Measurements from ENCODE around the gene CRACDL. TPM values are rescaled to one million over a fixed set of nuclear protein-coding genes. Genes with fewer than 3 reads are reported as not detected.

CRACDL gene
- total RNA-seq, 1 donor = 1.6 TPM

- Histone ChIP-seq H3K4me3 (ENCODE audit: low read length) (no peak overlapping the region), H3K4me1 (ENCODE audit: insufficient read depth, low read length) (peaks cover 12% of the 10 kb centered on the region), H3K9me3 (ENCODE audit: low read depth, low read length) (no peaks in the 10 kb centered on the region), H3K27me3 (ENCODE audit: insufficient read depth, low read length) (no peaks in the 10 kb centered on the region)
These were observed 139.1 kb downstream of the CRACDL start for GRCh38 chr2:98796775-98797544.

GRCh38 chr2:98795891-98796676 lies 139.9 kb downstream of the CRACDL start:
- Histone ChIP-seq H3K9me3 (ENCODE audit: low read depth, low read length) (no peaks in the 10 kb centered on the region), H3K4me3 (ENCODE audit: low read length) (no peak overlapping the region), H3K27me3 (ENCODE audit: insufficient read depth, low read length) (no peaks in the 10 kb centered on the region), H3K4me1 (ENCODE audit: insufficient read depth, low read length) (peaks cover 12% of the 10 kb centered on the region)

DNA sequence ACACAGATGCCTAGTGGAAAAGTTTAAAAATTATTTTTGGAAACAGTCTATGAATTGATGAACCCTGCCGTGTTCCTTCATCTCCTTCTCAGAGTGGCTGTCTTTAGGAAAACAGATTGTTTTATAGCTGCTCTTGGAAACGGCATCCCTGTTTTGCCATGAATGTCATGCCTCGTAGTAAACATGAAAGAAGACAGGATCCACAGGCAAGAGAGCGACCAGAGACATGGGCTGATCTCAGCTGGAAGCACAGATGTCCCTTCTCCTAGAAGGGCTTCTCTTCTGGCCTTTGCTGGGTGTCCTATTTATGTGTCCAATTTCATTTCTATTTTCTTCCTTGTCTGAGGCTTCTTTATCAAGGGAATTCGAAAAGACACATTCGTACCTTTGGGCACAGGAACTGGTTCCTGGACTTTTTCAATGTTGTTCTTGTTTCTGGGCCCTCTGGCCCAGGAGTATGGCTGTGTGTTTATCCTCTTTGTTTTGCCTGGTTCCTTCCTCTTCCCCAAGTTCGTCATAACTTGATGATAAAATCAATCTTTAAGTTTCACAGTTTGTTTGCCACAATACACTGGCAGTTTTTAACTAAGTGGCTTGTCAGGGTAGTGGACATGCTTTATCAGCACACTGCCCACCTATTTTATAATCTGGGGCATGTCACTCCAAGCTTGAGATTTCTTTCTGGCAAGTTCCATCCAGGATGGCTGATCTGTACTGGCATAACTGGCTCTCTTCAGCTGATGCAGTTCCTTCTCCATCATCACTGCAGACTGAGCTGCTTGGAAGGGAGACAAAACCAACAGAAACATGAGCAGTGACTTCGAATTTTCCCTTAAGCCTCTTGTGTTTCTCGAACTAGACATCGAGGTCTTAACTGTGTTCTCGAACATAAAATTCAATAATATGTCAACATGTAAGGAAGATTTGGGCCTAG lies 141.9 kb downstream of the CRACDL start:
- H3K27me3 ChIP-seq (ENCODE audit: insufficient read depth, low read length) = no peaks in the 10 kb centered on the region
- peaks cover 12% of the 10 kb centered on the region for H3K4me1 ChIP-seq (ENCODE audit: insufficient read depth, low read length)
- no peak overlapping the region for H3K4me3 ChIP-seq (ENCODE audit: low read length)
- H3K9me3 ChIP-seq (ENCODE audit: low read depth, low read length) = no peaks in the 10 kb centered on the region

DNA sequence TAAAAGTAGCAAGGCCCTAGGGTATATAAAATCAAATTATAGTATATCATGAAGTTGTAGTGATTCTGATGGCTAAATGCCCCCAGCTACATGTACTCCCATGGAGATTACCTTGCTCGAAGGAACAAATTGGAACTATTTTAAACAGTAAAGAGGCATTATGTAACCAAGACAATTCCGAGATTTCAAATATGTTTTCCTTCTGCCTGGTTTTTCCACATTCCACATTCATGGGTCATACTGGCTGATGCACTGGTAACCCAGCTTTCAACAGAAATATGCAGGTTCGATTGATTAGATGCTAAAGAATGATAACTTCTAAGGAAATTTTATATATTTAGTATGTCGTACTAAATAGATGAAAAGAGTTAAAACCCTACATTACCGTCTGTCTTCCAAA lies 142.8 kb downstream of the CRACDL start:
- H3K27me3 ChIP-seq (ENCODE audit: insufficient read depth, low read length) = no peaks in the 10 kb centered on the region
- H3K4me3 ChIP-seq (ENCODE audit: low read length) = no peak overlapping the region
- H3K4me1 ChIP-seq (ENCODE audit: insufficient read depth, low read length) = peaks cover 12% of the 10 kb centered on the region
- H3K9me3 ChIP-seq (ENCODE audit: low read depth, low read length) = no peaks in the 10 kb centered on the region

- Histone ChIP-seq H3K4me1 (ENCODE audit: insufficient read depth, low read length) (peaks cover 9% of the 10 kb centered on the region), H3K4me3 (ENCODE audit: low read length) (no peak overlapping the region), H3K27me3 (ENCODE audit: insufficient read depth, low read length) (no peaks in the 10 kb centered on the region), H3K9me3 (ENCODE audit: low read depth, low read length) (no peaks in the 10 kb centered on the region)
These were observed 145.8 kb downstream of the CRACDL start for GRCh38 chr2:98790221-98790620.

- Histone ChIP-seq H3K4me3 (ENCODE audit: low read length) (no peak overlapping the region), H3K27me3 (ENCODE audit: insufficient read depth, low read length) (no peaks in the 10 kb centered on the region), H3K9me3 (ENCODE audit: low read depth, low read length) (no peaks in the 10 kb centered on the region), H3K4me1 (ENCODE audit: insufficient read depth, low read length) (no peaks in the 10 kb centered on the region)
These were observed 148.3 kb downstream of the CRACDL start for GRCh38 chr2:98787700-98788099.

- H3K4me3 ChIP-seq (ENCODE audit: low read length) = no peak overlapping the region
- no peaks in the 10 kb centered on the region for H3K4me1 ChIP-seq (ENCODE audit: insufficient read depth, low read length)
- no peaks in the 10 kb centered on the region for H3K27me3 ChIP-seq (ENCODE audit: insufficient read depth, low read length)
- H3K9me3 ChIP-seq (ENCODE audit: low read depth, low read length) = peaks cover 14% of the 10 kb centered on the region
These were observed 149.8 kb downstream of the CRACDL start for GRCh38 chr2:98786179-98786578.

DNA sequence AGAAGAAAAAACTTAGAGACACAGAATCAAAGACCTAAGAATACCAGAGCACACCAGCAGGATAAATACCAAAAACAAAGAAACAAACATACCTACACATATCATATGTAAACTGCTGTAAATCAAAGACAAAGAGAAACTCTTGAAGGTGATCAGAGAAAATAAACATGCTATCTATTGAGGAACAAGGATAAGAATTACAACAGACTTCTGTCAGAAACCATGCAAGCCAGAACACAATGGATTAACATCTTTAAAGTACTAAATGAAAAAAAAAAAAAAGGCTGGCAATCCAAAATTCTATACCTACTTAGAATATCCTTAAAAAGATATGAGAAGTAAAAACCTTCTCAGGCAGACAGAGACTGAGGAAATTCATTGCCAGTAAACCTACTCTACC lies 153.5 kb downstream of the CRACDL start:
- H3K4me1 ChIP-seq (ENCODE audit: insufficient read depth, low read length) = no peaks in the 10 kb centered on the region
- no peak overlapping the region for H3K4me3 ChIP-seq (ENCODE audit: low read length)
- peaks cover 15% of the 10 kb centered on the region for H3K9me3 ChIP-seq (ENCODE audit: low read depth, low read length)
- no peaks in the 10 kb centered on the region for H3K27me3 ChIP-seq (ENCODE audit: insufficient read depth, low read length)

DNA sequence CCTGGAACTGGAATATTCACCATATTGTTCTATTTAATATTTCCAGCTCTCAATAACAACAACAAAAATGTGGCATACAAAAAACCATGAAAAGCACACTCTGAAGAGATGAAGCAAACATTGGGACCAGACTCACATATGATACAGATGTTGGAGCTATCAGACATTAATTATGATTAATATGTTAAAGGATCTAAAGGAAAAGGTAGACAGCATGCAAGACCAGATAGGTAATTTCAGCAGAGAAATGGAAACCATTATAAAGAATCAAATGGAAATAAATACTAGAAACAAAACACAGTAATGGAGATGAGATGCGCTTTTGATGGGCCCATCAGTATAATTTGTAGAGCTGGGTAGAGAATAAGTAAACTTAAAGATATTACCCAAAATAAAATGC lies 154.2 kb downstream of the CRACDL start:
- Histone ChIP-seq H3K4me3 (ENCODE audit: low read length) (no peak overlapping the region), H3K4me1 (ENCODE audit: insufficient read depth, low read length) (no peaks in the 10 kb centered on the region), H3K27me3 (ENCODE audit: insufficient read depth, low read length) (no peaks in the 10 kb centered on the region), H3K9me3 (ENCODE audit: low read depth, low read length) (peaks cover 15% of the 10 kb centered on the region)

DNA sequence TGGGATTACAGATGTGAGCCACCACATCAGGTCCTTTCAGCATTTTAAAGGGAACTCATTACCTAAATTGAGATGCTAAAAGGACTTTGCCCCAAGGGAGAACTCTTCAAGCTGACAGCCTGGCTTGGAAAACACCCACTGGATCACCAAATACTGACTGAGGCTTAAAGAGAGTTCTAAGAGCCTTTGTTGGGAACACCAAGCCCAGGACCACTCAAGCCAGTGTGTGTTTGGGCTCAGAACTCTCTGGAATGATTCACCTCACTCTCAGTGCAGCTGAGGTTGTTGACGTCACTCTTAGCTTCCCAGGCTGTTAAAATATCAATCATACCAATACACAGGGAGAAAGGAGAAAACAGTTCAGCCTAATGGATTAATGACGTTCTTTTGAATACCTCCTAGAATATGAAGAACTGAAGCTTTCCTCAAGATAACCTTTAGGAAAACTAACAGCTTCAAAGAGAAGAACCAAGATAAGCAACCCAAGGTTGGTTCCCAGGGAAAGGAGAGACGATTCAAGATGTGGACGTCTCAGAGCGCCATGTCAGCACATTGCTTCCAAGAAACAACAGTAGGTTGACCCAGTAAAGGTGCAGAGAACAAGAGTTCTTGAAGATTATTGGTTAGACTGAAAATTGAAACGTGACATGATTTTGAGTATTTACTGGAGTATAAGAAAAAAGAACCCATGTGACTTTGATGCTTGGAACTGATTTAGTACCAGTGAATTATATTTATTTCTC lies 157.1 kb downstream of the CRACDL start:
- no peaks in the 10 kb centered on the region for H3K27me3 ChIP-seq (ENCODE audit: insufficient read depth, low read length)
- peaks cover 15% of the 10 kb centered on the region for H3K9me3 ChIP-seq (ENCODE audit: low read depth, low read length)
- H3K4me1 ChIP-seq (ENCODE audit: insufficient read depth, low read length) = peaks cover 3% of the 10 kb centered on the region
- no peak overlapping the region for H3K4me3 ChIP-seq (ENCODE audit: low read length)

GRCh38 chr2:98778151-98778550 lies 157.9 kb downstream of the CRACDL start:
- Histone ChIP-seq H3K4me3 (ENCODE audit: low read length) (no peak overlapping the region), H3K27me3 (ENCODE audit: insufficient read depth, low read length) (no peaks in the 10 kb centered on the region), H3K9me3 (ENCODE audit: low read depth, low read length) (peaks cover 15% of the 10 kb centered on the region), H3K4me1 (ENCODE audit: insufficient read depth, low read length) (peaks cover 11% of the 10 kb centered on the region)

DNA sequence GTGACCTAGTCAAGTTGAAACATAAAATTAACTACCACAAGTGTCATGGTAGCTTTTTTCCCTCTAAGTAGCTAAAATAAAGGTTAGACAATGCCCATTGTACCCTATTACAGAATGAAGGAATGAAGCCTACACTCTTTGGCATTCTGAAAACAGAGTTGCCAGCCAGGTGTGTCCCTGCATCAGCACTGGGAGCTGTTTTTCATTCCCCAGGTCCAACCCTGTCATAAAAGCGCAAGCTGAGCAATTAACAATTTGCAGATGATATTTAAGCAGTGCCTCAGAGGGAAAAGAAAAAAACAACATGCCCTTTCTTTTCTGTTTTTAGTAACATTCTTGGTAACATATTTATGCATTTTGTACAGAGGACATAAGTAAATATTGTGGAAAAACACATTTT lies 158.3 kb downstream of the CRACDL start:
- H3K4me3 ChIP-seq (ENCODE audit: low read length) = no peak overlapping the region
- H3K4me1 ChIP-seq (ENCODE audit: insufficient read depth, low read length) = peaks cover 15% of the 10 kb centered on the region
- peaks cover 15% of the 10 kb centered on the region for H3K9me3 ChIP-seq (ENCODE audit: low read depth, low read length)
- no peaks in the 10 kb centered on the region for H3K27me3 ChIP-seq (ENCODE audit: insufficient read depth, low read length)

- peaks cover 10% of the 10 kb centered on the region for H3K9me3 ChIP-seq (ENCODE audit: low read depth, low read length)
- H3K4me3 ChIP-seq (ENCODE audit: low read length) = no peak overlapping the region
- H3K4me1 ChIP-seq (ENCODE audit: insufficient read depth, low read length) = peaks cover 22% of the 10 kb centered on the region
- H3K27me3 ChIP-seq (ENCODE audit: insufficient read depth, low read length) = no peaks in the 10 kb centered on the region
These were observed 158.9 kb downstream of the CRACDL start for GRCh38 chr2:98777076-98777475.

GRCh38 chr2:98776136-98776535 lies 159.9 kb downstream of the CRACDL start:
- peaks cover 31% of the 10 kb centered on the region for H3K4me1 ChIP-seq (ENCODE audit: insufficient read depth, low read length)
- H3K4me3 ChIP-seq (ENCODE audit: low read length) = no peak overlapping the region
- H3K27me3 ChIP-seq (ENCODE audit: insufficient read depth, low read length) = no peaks in the 10 kb centered on the region
- peaks cover under 1% of the 10 kb centered on the region for H3K9me3 ChIP-seq (ENCODE audit: low read depth, low read length)

All from mononuclear cell (primary cell).